Activated gamma-delta T cell (primary cell): ENCODE data around the gene DUSP23.

ENCODE experiments used
- DNase-seq: peaks from one replicate; lab custom pipeline; 2025; lab: John Stamatoyannopoulos, UW

Gene DUSP23

GRCh38 chr1:159828176-159828575 is 47.4 kb downstream of the DUSP23 start:
- DNase-seq = no peak

GRCh38 chr1:159828581-159829272 is 48.0 kb downstream of the DUSP23 start:
- no peak for DNase-seq

DNA sequence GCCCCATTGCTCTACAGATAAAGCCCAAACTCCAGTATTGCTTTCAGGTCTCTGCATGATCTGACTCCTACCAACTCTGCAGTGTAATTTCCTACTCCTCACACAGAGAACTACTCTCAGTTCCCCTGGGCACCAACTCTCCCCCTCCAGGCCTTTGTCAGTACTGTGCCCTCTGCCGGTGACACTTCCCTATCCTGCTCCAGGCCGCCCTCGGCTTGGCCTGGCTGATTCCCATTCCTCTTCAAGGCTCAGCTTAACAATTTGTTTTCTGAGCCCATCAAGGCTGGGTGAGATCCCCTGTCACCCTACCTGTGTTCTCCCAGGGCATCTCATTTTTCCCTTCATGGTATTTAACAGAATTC is 48.5 kb downstream of the DUSP23 start:
- DNase-seq = no peak

GRCh38 chr1:159829822-159830465 is 49.2 kb downstream of the DUSP23 start:
- no peak for DNase-seq

- no peak for DNase-seq
Observed at GRCh38 chr1:159830722-159831121, 50.0 kb downstream of the DUSP23 start.

- no peak for DNase-seq
Observed at GRCh38 chr1:159831412-159832141, 50.8 kb downstream of the DUSP23 start.
